Liver (tissue), 3 donors: ENCODE data around the gene ITFG1.

Experiments used
- CTCF ChIP-seq: fragments of 150-350 bp; IDR thresholded peaks from 2 replicates; pipeline ENCODE4 v1.5.1; 2017; ENCODE audit warnings: improper control_type of control experiment, low read depth, low read length; ENCODE audit not compliant: missing input control
- EGR1 ChIP-seq, 2 donors: IDR thresholded peaks; 2 replicates each; pipeline ENCODE4 v1.6.1; 2016 to 2018; ENCODE audit warnings: antibody characterized with exemption in 2 of 2, low read depth in 2 of 2
- FOXA2 ChIP-seq: IDR thresholded peaks from 2 replicates; pipeline ENCODE4 v1.6.1; 2016; ENCODE audit warnings: antibody characterized with exemption
- GABPA ChIP-seq, 2 donors: IDR thresholded peaks in 1 of 2; conservative IDR thresholded peaks in 1 of 2; 2 replicates each; pipeline ENCODE4 v1.6.1; 2016; ENCODE audit warnings: antibody characterized with exemption in 2 of 2, mild to moderate bottlenecking in 1 of 2, moderate library complexity in 1 of 2
- JUND ChIP-seq, 2 donors: IDR thresholded peaks; 2 replicates each; pipeline ENCODE4 v1.6.1; 2016; ENCODE audit warnings: antibody characterized with exemption in 2 of 2
- RAD21 ChIP-seq, 2 donors: IDR thresholded peaks; 2 replicates each; pipeline ENCODE4 v1.6.1; 2016; ENCODE audit warnings: antibody characterized with exemption in 2 of 2, mild to moderate bottlenecking in 2 of 2
- REST ChIP-seq: IDR thresholded peaks from 2 replicates; pipeline ENCODE4 v1.6.1; 2016; ENCODE audit warnings: antibody characterized with exemption, mild to moderate bottlenecking
- TAF1 ChIP-seq: conservative IDR thresholded peaks from 2 replicates; pipeline ENCODE4 v1.6.1; 2016; ENCODE audit warnings: antibody characterized with exemption, mild to moderate bottlenecking
- YY1 ChIP-seq: IDR thresholded peaks from 2 replicates; pipeline ENCODE4 v1.6.1; 2016; ENCODE audit warnings: antibody characterized with exemption, mild to moderate bottlenecking
- TF ChIP-seq, protein P1 (sequence below): IDR thresholded peaks from 2 replicates; pipeline ENCODE4 v1.6.1; 2016; ENCODE audit warnings: antibody characterized with exemption
- donor health status: healthy.
- donor health status: healthy.

GRCh38 chr16:47198180-47198575, 262.7 kb downstream of the ITFG1 start:
- TF ChIP-seq REST (no peak), CTCF (no peak), FOXA2 (no peak), GABPA (IDR thresholded peaks at IDR 0.05 in 1 of 2, conservative IDR thresholded peaks at IDR 0.05 in 1 of 2) (no peak), EGR1 (IDR thresholded peaks at IDR 0.05; ENCODE audit: low read depth in 2 of 2) (no peak), JUND (IDR thresholded peaks at IDR 0.05) (no peak), YY1 (no peak), TAF1 (no peak), RAD21 (IDR thresholded peaks at IDR 0.05) (no peak)
- TF ChIP-seq, protein P1, sequence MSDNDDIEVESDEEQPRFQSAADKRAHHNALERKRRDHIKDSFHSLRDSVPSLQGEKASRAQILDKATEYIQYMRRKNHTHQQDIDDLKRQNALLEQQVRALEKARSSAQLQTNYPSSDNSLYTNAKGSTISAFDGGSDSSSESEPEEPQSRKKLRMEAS: no peak
